C4-2B (cell line): Measurements from ENCODE around the gene SEMA5A.

Experiments used
- H3K27ac ChIP-seq: fragments of 450-650 bp; 2 replicates; pipeline ENCODE4 v1.5.1; 2017
- CTCF ChIP-seq: fragments of 450-650 bp; conservative IDR thresholded peaks from 2 replicates; pipeline ENCODE4 v1.5.1; 2017; ENCODE audit warnings: mild to moderate bottlenecking
- ZFX ChIP-seq: fragments of 450-650 bp; IDR thresholded peaks from 2 replicates; pipeline ENCODE4 v1.6.1; 2017

Gene SEMA5A

GRCh38 chr5:9176641-9177040 is 369.2 kb downstream of the SEMA5A start:
- TF ChIP-seq ZFX, result no peak
- no peak for TF ChIP-seq CTCF

GRCh38 chr5:9174446-9174845 is 371.4 kb downstream of the SEMA5A start:
- TF ChIP-seq CTCF, result no peak
- TF ChIP-seq ZFX, result no peak

More at GRCh38 chr5:9176641-9177040, 369.2 kb downstream of the SEMA5A start:
- H3K27ac ChIP-seq, result no peak overlapping the region

GRCh38 chr5:9173281-9174048 is 372.4 kb downstream of the SEMA5A start:
- no peak for TF ChIP-seq ZFX
- TF ChIP-seq CTCF, result no peak
- no peak overlapping the region for H3K27ac ChIP-seq

More at GRCh38 chr5:9174446-9174845, 371.4 kb downstream of the SEMA5A start:
- H3K27ac ChIP-seq, result no peak overlapping the region

- no peak overlapping the region for H3K27ac ChIP-seq
- TF ChIP-seq ZFX (no peak), CTCF (no peak)
These were observed 375.8 kb downstream of the SEMA5A start for GRCh38 chr5:9170026-9170425.

GRCh38 chr5:9169557-9169902 is 376.3 kb downstream of the SEMA5A start:
- TF ChIP-seq CTCF, result no peak
- TF ChIP-seq ZFX, result no peak
- no peak overlapping the region for H3K27ac ChIP-seq

- H3K27ac ChIP-seq, result no peak overlapping the region
- TF ChIP-seq CTCF (no peak), ZFX (no peak)
These were observed 376.9 kb downstream of the SEMA5A start for GRCh38 chr5:9168791-9169556.
